CD4-positive, alpha-beta T cell treated with Interleukin-12 subunit alpha and Interleukin-12 subunit beta, for 1 hour (primary cell): ENCODE data around the gene KIF1A.
"Not testable (repeated sequence)": the region's sequence is repeated elsewhere in the genome, so short reads cannot be mapped to it uniquely, and the experiment has no call there.

Experiments used
- DNase-seq: peaks from one replicate; pipeline ENCODE4 v3.0.0-alpha.2; 2020

KIF1A gene

DNA sequence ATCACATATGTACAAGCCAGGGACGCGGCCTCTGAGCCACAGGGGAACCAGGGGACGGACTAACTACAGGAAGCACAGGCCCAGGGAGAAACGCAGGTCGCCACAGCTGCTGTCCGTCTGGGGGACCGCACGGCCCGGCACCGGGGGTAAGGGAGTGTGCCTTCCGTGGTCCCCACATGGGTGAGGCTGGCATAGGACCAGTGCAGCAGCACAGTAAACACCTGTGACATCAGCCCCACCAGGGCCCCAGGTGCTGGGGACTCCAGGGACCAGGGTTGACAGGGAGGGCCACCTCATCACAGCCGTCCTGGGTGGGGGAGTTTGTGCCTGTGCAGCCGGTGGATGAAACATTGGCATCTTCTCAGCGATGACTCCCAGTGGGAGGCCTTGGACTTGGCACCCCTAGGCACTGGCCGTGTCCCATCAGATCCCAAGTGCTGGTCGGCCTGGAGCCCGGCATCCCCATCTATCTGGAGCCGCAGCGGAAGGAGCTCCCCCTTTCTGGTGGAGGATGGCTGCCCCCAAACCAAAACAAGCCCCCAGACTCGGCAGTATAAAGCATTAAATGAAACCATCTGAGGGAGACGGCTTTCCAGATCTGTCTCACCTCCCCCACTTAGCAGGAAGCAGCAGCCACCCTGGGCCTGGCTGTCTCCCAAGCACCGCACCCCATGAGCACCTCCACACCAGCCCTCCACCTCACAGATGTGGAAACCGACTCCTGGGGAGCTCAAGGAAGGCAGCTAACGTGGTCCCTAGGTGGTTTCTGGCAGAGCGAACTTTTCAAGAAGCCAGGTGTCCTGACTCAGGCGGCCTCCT is 105.9 kb downstream of the KIF1A start:
- no peak for DNase-seq

DNA sequence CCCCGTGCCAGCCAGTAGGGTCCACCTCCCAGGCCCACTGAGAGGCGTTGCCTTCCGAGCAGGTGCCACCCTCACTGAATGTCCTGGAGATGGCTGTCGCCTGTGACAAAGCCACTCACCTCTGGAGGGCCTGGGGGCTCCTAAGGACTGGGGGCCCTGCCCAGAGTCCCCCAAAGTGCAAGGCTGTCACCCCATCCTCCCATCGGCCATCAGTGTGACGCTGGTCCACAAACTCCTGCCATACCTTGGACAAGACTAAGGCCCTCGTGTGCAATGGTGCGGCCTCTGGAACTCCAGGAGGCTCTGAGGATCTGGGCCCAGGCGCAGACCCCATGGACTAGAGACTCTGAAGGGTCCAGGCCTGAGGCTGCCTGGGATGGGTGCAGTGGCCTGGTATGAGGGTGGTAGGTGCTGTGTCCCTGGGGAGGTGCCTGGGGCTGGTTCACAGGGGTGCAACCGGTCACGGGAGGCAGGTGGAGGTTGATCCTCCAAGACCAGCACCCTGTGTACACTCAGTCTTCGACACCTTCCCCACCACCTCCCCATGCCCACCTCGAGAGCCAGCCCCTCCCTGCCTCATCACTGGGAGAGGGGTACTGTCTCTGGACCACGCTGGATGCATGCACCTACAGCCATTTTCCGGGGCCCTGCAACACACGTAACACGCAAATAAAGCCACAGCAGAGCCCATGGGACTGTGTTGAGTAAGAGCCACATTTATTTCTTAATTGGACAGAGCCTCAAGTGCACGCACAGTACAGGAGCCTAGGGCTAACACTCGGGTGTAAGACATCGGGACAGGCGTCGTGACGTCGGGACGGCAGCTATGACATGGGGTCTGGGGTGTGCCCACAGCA is 106.7 kb downstream of the KIF1A start:
- no peak for DNase-seq

DNA sequence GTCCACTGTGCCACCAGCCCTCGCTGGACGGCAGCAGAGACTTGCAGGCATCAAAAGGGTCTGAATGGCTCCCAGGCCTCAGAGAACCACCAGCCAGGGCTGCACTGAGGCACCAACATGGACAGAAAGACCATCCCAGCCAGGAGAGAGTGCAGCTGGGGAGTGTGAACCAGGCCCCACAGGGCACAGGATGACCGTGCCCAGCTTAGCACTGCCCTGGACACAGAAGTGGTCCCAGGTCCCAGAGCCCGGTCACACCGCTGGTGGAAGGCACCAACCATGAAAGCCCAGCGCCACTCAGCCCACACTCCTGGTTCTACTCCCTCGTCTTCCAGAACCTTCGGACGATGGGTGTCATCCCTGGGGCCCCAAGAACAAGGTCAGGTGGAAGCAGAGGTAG is 107.9 kb downstream of the KIF1A start:
- no peak for DNase-seq

DNA sequence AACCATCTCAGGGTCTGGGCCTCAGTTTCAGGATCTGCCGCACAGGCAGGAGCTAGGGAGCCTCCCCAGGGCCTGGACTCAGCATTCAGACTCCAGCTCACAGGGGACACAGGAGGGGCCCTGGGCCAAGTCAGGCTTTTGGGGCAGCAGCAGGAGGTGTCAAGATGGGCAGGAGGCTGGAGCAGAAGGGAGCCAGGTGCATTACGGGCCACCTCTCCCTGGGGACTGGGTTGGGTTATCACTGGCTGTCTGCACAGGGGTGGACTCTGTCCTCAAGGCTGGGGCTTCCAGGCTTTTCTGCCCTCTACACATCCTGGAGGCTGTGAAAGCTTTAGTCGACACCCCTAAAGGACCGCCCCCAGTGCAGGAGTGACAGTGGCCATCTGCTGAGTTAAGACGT is 108.3 kb downstream of the KIF1A start:
- DNase-seq: no peak

DNA sequence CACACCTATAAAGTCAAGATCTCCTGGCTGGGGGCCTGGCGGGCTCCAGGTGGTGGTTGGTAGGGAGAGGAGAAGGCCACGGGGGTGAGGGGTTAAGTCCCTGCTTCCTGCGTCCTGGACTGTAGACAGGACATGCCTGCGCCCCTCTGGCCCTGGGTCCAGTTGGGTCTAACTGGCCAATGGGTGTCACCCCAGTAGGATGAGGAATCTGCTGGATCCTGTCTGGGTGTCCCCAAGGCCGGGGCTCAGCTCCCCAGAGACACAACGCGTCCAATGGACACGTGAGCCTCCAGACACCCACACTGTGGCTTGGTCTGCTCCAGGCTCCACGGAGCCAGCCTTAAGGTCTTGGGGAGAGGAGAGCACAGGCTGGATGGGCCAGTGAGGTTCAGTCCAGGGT is 108.7 kb downstream of the KIF1A start:
- DNase-seq: no peak

DNA sequence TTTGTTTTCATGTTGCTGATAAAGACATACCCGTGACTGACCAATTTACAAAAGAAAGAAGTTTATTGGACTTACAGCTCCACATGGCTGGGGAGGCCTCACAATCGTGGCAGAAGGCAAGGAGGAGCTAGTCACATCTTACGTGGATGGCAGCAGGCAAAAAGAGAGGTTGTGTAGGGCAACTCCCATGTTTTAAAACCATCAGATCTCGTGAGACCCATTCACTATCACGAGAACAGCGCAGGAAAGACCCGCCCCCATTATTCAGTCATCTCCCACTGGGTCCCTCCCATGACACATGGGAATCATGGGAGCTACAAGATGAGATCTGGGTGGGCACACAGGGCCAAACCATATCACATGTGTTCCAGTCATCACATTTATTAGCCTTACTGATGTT is 111.6 kb downstream of the KIF1A start:
- no peak for DNase-seq

GRCh38 chr2:240707821-240708220 is 112.2 kb downstream of the KIF1A start:
- no peak for DNase-seq

- DNase-seq: no peak
Observed at GRCh38 chr2:240707043-240707756, 112.8 kb downstream of the KIF1A start.

GRCh38 chr2:240705204-240705791 is 114.7 kb downstream of the KIF1A start:
- no peak for DNase-seq

DNA sequence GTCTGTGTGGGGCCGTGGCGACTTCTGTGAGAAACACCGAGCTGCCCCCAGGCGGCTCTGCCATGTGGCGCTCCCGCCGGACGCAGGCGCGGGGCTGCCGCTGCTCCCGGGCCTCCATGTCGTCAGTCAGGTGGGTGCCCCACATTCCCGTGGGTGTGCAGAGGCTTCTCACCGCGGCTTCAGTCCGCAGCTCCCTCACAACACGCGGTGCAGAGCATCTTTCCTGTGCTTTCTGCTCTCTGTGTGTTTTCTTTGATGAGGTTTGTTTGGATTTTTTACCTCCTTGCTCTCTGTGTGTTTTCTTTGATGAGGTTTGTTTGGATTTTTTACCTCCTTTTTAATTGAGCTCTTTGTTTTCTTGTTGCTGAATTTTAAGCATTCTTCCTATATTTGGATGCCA is 115.4 kb downstream of the KIF1A start:
- DNase-seq: peak; percentile 12

DNA sequence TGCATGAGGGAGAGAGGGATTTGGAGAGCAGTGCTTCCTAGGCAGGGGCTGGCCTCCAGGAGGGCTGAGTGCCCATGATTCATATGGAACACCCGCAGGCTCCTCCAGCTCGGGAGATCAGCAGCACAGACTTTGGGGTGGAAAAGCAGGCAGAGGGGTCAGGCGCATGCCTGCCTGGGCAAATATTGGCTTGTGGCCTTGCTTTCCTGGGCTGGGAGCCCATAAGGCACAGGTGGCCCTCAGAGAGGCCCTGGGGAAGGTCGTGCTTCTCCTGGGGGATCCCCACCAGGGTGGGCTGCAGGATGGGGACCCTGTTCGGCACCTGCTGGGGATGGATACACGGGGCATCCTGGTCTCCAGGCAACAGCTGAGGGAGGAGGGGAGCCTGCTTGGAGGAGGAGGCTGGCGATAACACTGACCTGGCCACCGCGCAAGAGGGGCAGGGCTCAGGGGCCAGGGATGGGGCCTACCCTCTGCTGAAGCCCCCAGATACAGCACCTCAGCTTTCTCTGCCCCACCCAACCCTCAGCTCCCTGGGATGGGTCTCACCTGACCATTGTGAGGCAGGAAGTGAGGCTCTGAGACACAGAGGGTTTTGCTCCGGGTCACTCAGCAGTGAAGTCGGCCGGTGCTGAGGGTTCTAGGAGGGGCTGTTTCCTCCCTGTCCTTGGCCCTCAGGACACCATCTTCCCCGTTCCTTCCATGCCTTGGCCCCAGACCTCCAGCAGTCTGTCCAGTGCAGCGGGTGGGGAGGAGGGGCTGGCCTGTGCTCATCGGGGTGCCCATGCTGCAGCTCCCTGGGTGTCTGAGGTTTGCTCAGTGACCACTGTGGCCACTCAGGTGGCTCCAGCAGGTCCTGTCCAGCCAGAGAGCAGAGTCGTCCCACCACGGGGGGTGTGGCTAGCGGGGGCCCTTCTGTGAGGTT is 116.3 kb downstream of the KIF1A start:
- DNase-seq: no peak

GRCh38 chr2:240702640-240703011 is 117.4 kb downstream of the KIF1A start:
- DNase-seq: no peak

DNA sequence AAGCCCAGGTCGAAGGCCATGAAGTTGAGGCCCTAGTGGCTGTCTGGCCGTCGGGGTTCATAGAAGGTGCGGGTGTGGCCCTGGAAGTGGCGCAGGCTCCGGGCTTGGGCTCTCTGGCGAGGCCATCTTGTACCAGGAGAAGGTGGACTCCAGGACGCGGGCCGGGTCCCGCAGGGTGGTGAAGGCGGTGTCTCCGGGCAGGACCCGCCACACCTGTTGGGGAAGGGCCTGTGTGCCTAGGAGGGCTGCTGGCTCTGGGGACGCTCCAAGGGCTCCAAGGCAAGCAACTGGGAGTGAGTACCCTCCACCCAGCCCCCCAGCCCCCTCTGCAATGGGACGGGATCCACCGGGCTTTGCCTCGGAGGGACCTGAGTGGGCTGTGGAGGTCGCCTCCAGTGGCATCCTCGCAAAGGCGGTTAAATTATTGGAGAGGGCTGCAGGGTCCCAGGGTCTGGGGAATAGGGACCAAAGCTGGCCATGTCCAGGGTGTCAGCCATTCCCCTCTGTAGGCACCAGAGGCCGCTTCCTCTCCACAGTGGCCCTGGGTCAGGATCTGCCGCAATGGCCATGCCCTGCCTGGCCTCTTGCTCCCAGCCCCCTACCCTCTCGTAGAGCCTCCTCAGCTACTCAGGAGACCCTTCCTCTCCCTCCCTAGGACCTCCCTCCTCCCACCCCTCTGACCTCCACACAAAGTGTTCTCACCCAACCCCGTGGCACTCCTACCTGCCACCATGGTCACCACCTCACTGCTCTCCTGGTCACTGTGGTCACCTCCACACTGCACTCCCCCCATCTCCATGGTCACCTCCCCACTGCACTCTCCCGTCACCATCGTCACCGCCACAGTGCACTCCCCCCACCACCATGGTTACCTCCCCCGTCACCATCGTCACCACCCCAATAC is 118.0 kb downstream of the KIF1A start:
- no peak for DNase-seq

- DNase-seq: no peak
Observed at GRCh38 chr2:240701091-240701735, 118.8 kb downstream of the KIF1A start.

DNA sequence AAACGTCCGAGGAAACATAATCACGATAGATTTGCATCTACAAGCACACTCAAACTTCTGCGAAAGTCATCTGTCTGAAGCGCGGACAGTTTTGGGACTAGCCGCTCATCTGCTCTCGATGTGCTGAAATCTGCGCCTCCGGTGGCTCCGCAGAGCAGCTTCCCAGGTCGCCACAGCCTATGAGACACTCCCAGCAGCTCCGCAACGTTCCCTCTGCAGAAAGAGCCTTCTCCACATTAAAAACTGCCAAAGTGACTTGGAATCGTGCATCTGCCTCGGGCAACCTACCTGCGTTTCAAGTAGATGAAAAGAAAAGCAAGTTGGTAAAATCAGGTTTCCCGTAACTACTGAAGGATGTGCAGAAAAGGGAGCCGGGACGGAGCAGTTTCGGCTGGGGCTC is 119.4 kb downstream of the KIF1A start:
- not testable (repeated sequence) for DNase-seq

- DNase-seq: not testable (repeated sequence)
Observed at GRCh38 chr2:240699835-240700234, 120.2 kb downstream of the KIF1A start.

GRCh38 chr2:240698852-240699561 is 121.0 kb downstream of the KIF1A start:
- DNase-seq: not testable (repeated sequence)

DNA sequence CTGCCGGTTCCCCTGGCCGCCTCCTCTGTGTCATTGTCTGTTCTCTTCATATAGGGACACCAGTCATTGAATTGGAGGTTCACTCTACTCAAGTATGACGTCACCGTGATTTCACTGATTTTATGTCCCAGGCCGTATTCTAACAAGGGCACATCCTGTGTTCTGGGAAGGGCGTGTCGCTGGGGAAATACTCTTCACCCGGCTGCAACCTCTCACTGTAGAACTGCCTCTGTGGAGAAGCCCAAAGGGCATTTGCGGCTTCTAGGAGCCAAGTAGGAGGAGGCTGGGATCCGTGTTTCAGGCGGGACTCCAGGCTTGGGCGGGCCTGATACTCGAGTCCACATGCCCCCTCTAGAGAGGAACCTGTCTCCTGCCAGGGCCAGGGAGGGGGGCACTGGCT is 123.5 kb downstream of the KIF1A start:
- not testable (repeated sequence) for DNase-seq

GRCh38 chr2:240695593-240695992 is 124.4 kb downstream of the KIF1A start:
- DNase-seq: not testable (repeated sequence)

- DNase-seq: not testable (repeated sequence)
Observed at GRCh38 chr2:240694304-240694703, 125.7 kb downstream of the KIF1A start.
